Muscle layer of duodenum (tissue), 2 donors: ENCODE results near the gene LRP5.
"Not testable (repeated sequence)": the region's sequence is repeated elsewhere in the genome, so short reads cannot be mapped to it uniquely, and the experiment has no call there.

Experiments
- H3K27ac ChIP-seq: one replicate; pipeline ENCODE4 v1.7.0; 2013; ENCODE audit warnings: mild to moderate bottlenecking, low read length
- H3K27me3 ChIP-seq: one replicate; pipeline ENCODE4 v1.7.0; 2013; ENCODE audit warnings: low read depth, mild to moderate bottlenecking, control low read depth, low read length
- H3K36me3 ChIP-seq, 2 donors: one replicate each; pipeline ENCODE4 v1.7.0; 2013; ENCODE audit warnings: low read length in 2 of 2, control low read depth in 1 of 2, mild to moderate bottlenecking in 1 of 2; ENCODE audit not compliant: insufficient read depth in 2 of 2, control insufficient read depth in 1 of 2
- H3K4me1 ChIP-seq, 2 donors: one replicate each; pipeline ENCODE4 v1.7.0; 2013; ENCODE audit warnings: low read length in 2 of 2, mild to moderate bottlenecking in 2 of 2, control low read depth in 1 of 2, moderate library complexity in 1 of 2; ENCODE audit not compliant: insufficient read depth in 2 of 2, control insufficient read depth in 1 of 2
- H3K4me3 ChIP-seq, 2 donors: one replicate each; pipeline ENCODE4 v1.7.0; 2013; ENCODE audit warnings: low read length in 2 of 2, low read depth in 1 of 2, mild to moderate bottlenecking in 1 of 2
- H3K9me3 ChIP-seq, 2 donors: one replicate each; pipeline ENCODE4 v1.7.0; 2013; ENCODE audit warnings: low read length in 2 of 2, control low read depth in 1 of 2, mild to moderate bottlenecking in 1 of 2; ENCODE audit not compliant: control insufficient read depth in 1 of 2
- donor health status: healthy.

The LRP5 gene

DNA sequence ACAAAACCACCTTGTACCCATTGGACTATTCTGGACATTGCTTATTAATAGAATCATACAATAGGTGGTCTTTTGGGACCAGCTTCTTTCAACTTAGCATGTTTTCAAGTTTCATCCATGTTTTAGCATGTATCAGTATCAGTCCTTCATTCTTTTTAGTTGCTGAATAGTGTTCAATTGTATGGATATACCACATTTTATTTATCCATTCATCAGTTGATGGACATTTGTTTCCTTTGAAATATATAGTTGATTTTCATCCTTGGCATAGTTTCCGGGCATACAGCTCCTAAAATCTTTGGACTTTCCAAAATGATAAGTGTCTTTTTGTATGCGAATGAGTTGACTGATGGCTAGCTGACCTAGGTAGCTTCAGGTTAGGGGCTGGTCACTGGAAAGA lies 160.4 kb downstream of the LRP5 start:
- Histone ChIP-seq H3K9me3 (no peaks in the 10 kb centered on the region), H3K36me3 (peaks cover 0 to 4% of the 10 kb centered on the region in 2 donors), H3K27ac (no peak overlapping the region), H3K4me1 (peaks cover 20 to 57% of the 10 kb centered on the region in 2 donors), H3K4me3 (no peak overlapping the region), H3K27me3 (no peaks in the 10 kb centered on the region)

DNA sequence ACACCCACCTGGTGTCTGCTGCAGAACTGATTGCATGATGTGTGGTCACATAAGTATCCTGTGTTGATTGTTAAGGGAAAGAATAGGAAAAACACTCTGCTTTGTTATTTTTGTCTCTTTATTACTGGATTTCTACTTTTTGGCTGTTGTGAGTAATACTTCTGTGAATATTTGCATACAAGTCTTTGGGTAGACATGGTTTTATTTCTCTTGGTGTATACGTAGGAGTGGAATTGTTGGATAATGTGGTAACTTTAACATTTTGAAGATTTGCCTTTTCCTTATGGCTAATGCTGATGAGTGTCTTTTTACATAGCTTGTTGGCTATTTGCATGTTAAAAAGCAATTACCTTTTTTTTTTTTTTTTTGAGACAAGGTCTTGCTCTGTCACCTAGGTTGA lies 161.3 kb downstream of the LRP5 start:
- Histone ChIP-seq H3K27me3 (no peaks in the 10 kb centered on the region), H3K9me3 (no peaks in the 10 kb centered on the region), H3K27ac (no peak overlapping the region), H3K4me1 (peaks cover 20 to 48% of the 10 kb centered on the region in 2 donors), H3K4me3 (no peak overlapping the region), H3K36me3 (peaks cover 0 to 4% of the 10 kb centered on the region in 2 donors)

DNA sequence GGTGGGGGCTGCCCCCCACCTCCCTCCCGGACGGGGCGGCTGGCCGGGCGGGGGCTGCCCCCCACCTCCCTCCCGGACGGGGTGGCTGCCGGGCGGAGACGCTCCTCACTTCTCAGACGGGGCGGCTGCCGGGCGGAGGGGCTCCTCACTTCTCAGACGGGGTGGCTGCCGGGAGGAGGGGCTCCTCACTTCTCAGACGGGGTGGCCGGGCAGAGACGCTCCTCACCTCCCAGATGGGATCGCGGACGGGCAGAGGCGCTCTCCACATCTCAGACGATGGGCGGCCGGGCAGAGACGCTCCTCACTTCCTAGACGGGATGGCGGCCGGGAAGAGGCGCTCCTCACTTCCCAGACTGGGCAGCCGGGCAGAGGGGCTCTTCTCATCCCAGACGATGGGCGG lies 163.2 kb downstream of the LRP5 start:
- H3K27ac ChIP-seq, H3K4me3 ChIP-seq, H3K36me3 ChIP-seq, H3K9me3 ChIP-seq, H3K27me3 ChIP-seq: not testable (repeated sequence)
- H3K4me1 ChIP-seq: peaks cover 14 to 41% of the 10 kb centered on the region in 2 donors

DNA sequence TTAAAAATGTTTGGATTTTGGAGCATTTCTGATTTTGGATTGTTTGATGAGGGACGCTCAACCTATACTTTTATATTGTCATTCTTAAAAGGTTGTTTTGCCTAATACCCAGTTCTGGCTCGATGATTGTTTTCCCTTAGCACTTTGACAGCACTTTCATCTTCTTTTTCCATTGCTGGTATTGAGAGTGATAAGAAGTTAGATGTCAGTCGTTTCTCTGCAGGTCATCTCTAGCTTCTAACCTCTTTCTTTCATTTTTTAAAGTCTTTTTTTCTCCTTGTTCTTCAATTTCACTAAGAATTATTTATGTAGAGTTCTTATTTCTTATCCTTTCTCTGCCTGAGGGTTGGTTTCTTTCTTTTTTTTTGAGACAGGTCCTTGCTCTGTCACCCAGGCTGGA lies 167.0 kb downstream of the LRP5 start:
- no peaks in the 10 kb centered on the region for H3K27me3 ChIP-seq
- no peak overlapping the region for H3K27ac ChIP-seq
- no peaks in the 10 kb centered on the region for H3K36me3 ChIP-seq
- peaks cover 9 to 32% of the 10 kb centered on the region in 2 donors for H3K4me1 ChIP-seq
- no peaks in the 10 kb centered on the region for H3K9me3 ChIP-seq
- no peak overlapping the region for H3K4me3 ChIP-seq

DNA sequence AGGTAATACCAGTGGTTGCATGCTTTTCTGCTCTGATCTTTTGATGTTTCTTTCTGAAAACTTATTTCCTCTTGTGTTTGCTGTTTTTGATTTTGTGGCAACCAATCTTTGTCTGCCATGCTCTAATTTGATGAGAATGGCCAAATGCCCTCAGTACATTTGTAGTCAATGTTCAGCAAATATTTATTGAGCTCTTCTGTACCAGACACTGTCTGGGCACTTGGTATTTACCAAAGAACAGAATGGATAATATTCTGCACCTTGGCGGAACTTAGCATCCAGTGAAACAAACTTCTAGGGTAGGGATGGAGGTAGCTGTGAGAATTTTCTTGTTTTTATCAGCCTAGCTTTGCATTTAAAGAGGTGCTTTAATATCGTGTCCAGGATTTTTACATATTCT lies 167.8 kb downstream of the LRP5 start:
- Histone ChIP-seq H3K9me3 (no peaks in the 10 kb centered on the region), H3K27me3 (no peaks in the 10 kb centered on the region), H3K4me3 (no peak overlapping the region), H3K36me3 (no peaks in the 10 kb centered on the region), H3K27ac (no peak overlapping the region), H3K4me1 (peaks cover 9 to 31% of the 10 kb centered on the region in 2 donors)

DNA sequence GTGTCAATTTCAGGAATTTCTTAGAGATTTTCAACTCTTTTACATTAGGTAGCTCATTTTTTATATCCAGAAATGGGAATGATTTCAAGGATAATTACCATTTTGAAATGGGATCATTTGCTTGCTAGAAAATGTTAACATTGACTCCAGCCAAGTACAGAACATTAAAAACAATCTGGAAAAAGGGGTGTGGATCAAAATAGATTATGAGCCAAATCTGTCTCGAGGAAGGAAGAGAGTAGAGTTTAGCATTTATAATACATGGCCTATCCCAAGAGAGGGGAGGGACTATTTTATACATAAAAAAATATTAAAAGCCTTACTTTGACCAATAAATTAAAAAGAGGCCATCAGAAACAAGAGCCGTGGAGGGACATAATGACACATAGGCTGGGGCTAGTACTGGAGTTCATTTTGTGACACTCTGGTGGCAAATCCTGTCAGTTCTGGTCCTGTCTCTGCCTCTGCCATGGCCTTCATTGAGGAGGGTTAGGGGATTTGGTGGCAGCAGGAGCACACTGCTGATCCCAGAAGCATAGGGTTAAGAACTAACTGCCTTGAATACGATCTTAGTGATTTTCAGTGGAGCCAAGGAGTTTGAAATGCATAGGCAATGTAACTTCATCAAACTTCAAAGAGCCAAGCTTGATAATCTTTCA lies 168.6 kb downstream of the LRP5 start:
- no peaks in the 10 kb centered on the region for H3K9me3 ChIP-seq
- H3K27ac ChIP-seq: no peak overlapping the region

DNA sequence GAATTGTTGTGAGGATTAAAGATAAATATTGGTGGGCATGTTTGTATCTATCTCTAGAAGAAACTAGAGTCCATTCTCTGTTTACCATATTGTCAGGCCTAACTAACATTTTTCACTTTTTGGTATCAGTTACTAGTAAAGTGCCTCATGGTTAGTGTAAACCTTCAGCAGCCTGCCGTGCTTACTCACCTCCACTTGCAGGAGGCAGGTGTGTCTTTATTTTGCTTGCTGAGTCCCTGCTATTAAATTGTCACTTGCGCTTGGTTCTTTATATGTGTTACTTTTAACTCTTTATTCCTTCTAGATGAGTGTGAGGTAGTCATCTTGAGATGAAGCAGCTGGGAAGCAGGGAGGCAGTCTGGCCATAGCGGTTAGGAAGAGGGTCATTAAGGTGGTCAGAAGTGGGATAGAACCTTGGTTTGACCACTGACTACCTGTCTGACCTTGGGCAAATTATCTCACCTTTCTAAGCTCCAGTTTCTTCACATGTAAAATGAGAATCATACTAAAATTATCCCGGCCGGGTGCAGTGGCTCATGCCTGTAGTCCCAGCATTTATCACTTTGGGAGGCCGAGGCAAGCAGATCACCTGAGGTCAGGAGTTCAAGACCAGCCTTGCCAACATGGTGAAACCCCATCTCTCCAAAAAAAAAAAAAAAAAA lies 169.3 kb downstream of the LRP5 start:
- H3K4me1 ChIP-seq: peaks cover 9 to 31% of the 10 kb centered on the region in 2 donors
- no peaks in the 10 kb centered on the region for H3K36me3 ChIP-seq
- no peak overlapping the region for H3K27ac ChIP-seq
- H3K9me3 ChIP-seq: no peaks in the 10 kb centered on the region
- H3K27me3 ChIP-seq: no peaks in the 10 kb centered on the region
- H3K4me3 ChIP-seq: no peak overlapping the region

More for the DNA sequence above, 168.6 kb downstream of the LRP5 start:
- no peaks in the 10 kb centered on the region for H3K27me3 ChIP-seq
- H3K4me1 ChIP-seq: peaks cover 9 to 31% of the 10 kb centered on the region in 2 donors
- H3K4me3 ChIP-seq: no peak overlapping the region
- H3K36me3 ChIP-seq: no peaks in the 10 kb centered on the region

DNA sequence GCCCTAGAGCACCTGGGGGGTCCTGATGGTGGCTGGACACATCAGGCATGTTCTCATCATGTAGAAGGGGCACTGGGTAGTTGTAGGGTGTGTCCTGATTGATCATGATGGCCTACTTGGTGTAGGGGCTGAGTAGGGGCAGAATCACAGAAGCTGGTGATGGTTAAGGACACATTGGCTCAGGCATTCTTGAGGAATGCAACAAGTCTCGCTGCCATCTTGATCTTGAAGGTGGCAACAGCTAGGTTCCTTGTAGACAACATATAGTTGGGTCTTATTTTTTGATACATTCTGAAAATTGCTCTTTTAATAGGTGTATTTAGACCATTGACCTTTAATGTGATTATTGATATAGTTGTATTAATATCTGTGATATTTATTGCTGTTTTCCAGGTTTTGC lies 176.2 kb downstream of the LRP5 start:
- no peaks in the 10 kb centered on the region for H3K36me3 ChIP-seq
- H3K4me1 ChIP-seq: peaks cover 0 to 17% of the 10 kb centered on the region in 2 donors
- H3K4me3 ChIP-seq: no peak overlapping the region
- no peak overlapping the region for H3K27ac ChIP-seq
- no peaks in the 10 kb centered on the region for H3K9me3 ChIP-seq
- no peaks in the 10 kb centered on the region for H3K27me3 ChIP-seq

DNA sequence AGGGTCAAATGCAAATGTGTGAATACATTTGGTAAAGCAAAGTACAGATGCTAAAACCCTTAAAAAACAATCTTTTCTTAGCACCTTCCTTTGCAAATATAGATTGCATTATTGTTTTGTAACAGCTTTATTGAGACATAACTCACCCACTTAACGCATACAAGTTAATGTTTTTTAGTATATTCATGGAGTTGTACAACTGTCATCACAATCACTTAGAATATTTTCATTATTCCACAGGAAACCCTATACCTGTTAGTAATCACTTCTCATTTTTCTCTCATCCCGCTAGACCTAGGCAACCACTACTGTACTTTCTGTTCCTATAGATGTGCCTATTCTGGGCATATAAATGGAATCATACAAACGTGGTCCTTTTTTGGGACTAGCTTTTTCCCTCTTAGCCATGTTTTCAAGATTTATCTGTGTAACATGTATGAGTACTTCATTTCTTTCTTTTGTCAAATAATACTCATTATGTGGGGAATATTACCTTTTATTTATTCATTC lies 182.9 kb downstream of the LRP5 start:
- Histone ChIP-seq H3K27me3 (no peaks in the 10 kb centered on the region), H3K4me3 (no peak overlapping the region), H3K4me1 (peaks cover 17 to 37% of the 10 kb centered on the region in 2 donors), H3K9me3 (no peaks in the 10 kb centered on the region), H3K27ac (no peak overlapping the region), H3K36me3 (no peaks in the 10 kb centered on the region)

DNA sequence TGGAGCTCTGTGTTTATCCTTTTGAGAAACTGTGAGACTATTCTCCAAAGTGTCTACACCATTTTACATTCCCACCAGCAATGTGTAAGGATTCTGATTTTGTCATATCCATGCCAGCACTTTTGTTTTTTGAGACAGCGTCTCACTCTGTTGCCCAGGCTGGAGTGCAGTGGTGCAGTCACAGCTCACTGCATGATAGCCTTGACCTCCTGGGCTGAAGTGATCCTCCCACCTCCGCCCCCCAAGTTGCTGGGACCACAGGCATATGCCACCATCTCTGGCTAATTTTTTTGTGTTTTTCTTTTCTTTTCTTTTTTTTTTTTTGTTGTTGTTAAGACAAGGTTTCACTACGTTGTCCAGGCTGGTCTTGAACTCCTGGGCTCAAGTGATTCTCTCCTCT lies 183.5 kb downstream of the LRP5 start:
- H3K27me3 ChIP-seq: no peaks in the 10 kb centered on the region
- H3K4me1 ChIP-seq: peaks cover 17 to 38% of the 10 kb centered on the region in 2 donors
- H3K9me3 ChIP-seq: no peaks in the 10 kb centered on the region
- H3K27ac ChIP-seq: no peak overlapping the region
- H3K4me3 ChIP-seq: no peak overlapping the region
- H3K36me3 ChIP-seq: no peaks in the 10 kb centered on the region

DNA sequence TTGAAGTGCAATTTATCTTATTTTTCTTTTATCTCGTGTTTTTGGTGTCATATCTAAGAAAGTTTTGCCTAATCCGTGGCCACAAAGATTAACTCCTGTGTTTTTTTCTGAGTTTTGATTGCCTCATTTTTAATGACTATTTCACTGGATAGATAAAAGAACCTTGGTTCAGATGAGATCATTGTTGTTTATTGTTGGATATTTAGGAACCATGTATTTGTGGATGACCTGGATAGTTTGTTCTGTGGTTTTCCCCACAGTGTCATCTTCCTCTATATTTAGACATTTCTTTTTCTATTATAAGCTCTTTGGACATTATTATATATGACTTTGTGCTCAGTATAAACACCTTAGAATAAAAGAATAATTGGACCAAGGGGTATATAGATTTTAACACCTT lies 185.4 kb downstream of the LRP5 start:
- Histone ChIP-seq H3K36me3 (no peaks in the 10 kb centered on the region), H3K9me3 (no peaks in the 10 kb centered on the region), H3K4me1 (peaks cover 17 to 43% of the 10 kb centered on the region in 2 donors), H3K4me3 (no peak overlapping the region), H3K27ac (no peak overlapping the region), H3K27me3 (no peaks in the 10 kb centered on the region)
